Stimulated activated CD4-positive, alpha-beta T cell treated with anti-CD3 and anti-CD28 coated beads, TNF-alpha, amount 100 ng/mL, for 4 hours (primary cell): Measurements from ENCODE around the gene FADD.
"Not testable (repeated sequence)": the region's sequence is repeated elsewhere in the genome, so short reads cannot be mapped to it uniquely, and the experiment has no call there.

Experiments used
- DNase-seq, 3 experiments: peaks; one replicate each; pipeline ENCODE4 v3.0.0-alpha.2; 2020; ENCODE audit warnings: low read depth in 3 of 3

Gene FADD

DNA sequence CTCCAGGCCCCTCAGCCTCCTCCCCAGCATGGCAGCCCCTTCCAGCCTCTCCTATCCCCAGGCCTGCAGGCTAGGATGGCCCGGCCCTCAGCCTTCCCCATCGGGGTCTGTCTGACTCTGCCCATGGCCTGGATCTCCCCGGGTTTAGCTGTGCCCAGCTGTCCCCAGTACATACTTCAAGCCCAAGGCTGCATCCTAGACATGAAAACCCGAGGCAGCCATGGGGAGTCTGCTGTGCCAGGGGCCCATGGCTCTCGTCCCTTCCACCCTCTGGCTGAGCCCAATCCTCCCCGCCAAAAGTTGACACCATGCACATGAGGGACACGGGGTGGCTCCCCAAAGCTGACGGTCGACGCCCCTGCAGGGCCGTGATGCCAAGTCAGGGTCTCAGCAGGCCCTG lies 22.2 kb upstream of the FADD start:
- no peak for DNase-seq

DNA sequence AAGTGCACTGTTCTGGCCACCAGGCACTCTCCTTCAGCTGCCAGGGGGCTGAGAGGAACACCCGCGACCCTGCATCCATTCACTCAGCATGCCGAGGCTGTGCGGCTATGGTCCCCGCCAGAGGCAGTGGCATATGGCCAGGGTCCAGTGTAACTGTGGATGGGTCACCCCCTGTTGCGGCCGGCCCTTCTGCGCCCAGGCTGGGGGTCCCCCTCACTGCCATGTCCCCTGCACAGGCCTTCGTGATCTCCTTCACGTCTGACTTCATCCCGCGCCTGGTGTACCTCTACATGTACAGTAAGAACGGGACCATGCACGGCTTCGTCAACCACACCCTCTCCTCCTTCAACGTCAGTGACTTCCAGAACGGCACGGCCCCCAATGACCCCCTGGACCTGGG lies 20.8 kb upstream of the FADD start:
- DNase-seq, result no peak

DNA sequence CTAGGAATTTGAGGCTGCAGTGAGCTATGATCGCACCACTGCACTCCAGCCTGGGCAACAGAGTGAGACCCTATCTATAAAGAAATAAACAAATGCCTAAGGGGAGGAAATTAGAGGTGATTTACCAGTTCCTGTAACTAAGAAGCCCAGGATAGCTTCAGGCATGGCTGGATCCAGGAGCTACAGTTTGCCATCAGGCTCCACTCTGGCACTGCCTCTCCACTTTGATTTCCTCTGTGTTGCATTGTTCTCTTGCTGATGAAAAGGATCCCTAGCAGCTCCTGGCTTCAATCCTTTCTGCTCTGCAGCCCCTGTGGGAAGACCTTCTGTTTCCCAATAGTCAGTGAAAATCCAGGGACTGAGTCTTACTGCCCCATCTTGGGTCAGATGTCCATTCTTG lies 20.1 kb upstream of the FADD start:
- DNase-seq, result no peak

DNA sequence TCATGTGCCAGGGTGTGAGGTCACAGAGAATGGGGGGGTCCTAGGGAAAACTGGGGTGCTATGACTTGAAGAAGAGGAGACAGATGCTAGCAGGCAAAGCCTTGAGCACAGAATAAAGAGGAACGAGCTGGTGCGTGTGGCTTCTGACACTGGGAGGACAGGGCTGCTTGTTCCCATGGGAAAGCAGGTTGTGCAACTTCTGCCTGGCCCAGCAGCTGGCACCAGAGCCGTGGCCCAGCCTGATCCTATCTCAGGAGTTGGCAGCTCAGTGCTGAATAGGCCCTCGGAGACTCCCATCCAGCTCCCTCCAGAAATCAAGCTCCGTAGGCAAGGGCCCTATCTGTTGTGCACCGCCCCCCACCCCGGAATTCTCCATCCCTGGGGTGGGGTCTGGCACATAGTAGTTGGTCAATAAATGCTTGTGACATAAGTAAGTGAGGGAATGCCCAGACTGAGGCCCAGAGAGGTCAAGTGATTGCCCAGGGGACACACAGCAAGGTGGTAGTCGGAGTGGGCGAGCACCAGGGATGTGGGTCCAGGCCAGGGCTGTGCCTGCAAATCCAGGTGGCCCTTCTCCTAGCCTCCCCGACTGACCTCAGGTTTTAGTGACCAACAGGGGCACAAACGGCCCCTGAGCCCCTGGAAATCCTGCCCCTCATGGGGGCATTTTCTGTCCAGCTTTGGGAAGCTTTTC lies 19.5 kb upstream of the FADD start:
- DNase-seq, result no peak

DNA sequence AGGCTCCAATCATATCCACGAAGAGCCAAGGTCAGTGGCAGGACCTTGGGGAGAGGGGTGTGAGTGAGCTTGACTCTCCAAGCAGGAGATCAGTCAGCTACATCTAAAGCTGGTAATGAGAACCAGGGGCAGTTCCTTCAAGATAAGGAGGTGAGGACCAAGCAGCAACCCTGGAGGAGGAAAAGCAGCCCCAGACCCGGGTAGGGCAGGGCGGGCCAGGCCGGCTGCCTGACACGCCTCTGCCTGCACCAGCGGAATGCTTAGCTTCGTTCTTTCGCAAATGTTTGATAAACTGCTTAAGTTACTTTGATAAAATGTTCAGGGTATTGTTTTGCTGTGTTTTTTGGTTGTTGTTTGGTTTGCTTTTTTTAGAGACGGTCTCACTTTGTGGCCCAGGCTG lies 18.7 kb upstream of the FADD start:
- no peak for DNase-seq

DNA sequence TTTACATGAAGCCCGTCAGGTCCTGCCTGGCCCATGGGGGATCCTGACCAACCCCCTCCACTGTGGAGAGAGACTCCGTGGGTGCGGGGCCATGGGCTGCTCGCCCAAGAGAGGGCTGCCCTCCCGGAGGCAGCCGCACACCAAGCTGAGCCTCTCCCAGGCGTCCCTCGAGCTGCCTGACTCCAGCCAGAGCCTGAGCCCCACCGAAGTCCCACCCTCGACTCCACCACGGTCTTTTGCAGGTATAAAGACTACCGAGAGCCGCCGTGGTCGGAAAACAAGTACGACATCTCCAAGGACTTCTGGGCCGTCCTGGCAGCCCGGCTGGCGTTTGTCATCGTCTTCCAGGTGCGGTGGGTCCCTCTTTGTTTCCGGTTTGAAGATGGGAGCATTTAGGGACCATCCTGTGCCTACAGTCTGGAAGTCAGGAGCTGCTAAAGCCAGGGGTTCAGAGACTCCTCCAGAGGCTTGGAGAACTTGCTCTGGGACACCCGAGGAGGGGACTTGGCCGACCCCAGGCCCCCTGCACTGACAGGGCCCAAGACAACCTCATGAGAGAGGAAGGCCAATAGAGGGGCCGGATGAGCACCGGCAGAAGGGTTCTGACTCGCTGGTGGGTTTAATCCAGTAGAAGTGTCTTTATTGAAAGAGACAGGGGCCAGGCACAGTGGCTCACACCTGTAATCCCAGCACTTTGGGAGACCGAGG lies 17.6 kb upstream of the FADD start:
- no peak for DNase-seq

DNA sequence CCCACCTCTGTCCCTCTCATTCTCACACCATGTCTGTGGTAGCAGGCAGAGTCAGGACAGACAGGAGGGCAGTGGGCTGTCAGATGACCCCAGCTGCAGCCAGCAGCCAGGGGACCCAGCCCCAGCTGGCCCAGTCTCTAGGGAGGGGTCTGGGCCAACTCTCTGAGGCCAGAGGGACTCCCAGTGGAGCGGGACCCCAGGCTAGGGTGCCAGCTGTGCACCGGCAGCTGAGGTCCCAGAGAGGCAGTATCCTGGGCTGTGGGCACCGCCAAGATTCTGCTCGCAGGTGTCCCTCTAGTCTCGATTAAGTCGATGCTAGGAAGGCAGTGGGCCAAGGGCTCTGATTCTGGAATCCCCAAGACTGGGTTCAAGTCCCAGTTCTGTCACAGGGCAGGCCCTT lies 16.7 kb upstream of the FADD start:
- no peak for DNase-seq

DNA sequence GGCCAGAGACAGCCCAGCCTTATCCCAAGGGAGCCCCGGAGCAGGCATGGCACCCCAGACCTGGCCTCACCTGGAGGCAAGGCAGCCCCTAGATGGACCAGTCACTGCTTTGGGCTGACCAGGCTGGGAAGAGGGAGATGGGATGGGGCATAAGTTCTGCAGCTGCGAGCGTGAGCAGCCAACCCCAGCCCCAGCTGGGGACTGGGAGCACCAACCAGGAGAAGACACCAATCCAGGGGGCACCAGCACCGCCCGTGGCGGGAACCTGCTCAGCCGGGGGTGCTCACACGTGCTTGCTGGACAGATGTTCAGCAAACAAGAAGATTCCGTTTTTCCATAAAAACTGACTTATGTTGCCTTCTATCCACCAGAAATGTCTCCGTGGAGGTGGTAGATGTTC lies 16.2 kb upstream of the FADD start:
- DNase-seq, result no peak

- no peak for DNase-seq
Observed at GRCh38 chr11:70187771-70188170, 15.3 kb upstream of the FADD start.

- no peak for DNase-seq
Observed at GRCh38 chr11:70189622-70190021, 13.5 kb upstream of the FADD start.

DNA sequence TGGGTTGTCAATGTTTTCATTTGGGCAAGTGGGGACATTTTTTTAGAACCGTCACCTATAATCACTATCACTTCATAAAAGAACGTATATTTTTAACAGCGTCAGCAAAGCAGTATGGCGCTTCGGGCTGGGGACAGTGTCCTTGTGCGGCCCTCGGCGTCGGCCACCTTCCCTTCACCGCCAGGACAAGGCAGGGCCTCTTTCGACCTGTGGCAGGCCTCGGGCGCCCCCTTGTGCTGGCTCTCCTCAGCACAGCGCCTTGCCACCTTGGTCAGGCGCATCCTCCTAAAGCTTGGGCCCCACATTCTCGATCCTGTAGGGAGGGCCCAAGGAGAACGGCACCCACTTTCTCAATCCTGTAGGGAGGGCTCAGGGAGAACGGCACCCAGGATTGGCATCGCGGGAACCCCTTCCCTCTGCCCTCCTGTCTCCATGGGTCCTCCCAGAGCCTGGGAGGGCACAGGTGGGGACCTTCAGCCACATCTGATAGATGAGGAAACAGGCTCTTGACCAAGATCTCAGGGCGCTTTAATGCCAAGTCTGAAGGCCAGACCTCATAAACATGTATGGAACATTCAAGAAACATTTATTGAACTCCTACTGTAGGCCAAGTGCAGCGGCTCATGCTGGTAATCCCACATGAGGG lies 11.5 kb upstream of the FADD start:
- DNase-seq, result peak; percentile 13 to 31 (median 17)

DNA sequence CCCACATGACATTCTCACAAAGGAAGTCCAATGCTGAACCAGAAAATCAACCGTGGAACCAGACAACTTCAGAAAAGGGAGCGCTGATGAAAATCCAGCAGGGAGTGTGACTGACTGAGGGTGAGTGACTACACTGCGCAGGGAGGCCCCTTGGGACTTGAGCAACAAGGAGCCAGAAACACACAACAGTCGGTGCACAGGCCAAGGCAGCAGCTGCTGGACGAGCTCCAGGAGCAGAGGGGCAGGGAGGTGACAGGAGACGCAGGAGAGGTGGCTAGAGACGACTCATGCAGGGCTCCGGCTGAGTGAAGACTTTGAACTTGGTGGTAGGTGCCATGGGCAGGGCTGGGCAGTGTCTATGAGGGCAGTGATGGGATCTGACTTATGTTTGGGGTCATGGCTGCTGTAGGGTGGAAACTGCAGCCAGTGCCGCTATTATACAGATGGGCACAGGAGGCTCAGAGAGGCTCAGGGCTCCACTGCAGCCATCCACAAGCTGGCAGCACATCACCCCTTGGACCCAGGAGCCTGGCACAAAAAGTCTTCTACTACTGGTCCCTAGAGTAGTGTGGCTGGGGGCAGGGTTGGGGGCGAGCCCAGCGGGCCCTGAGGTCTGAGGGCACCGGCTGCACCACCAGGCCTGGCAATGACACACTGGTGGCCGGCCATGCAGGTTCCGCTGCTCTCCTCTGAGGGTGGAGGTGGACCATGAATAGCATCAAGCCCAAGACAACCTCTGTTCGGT lies 10.3 kb upstream of the FADD start:
- DNase-seq, result no peak

GRCh38 chr11:70193411-70194292 lies 9.4 kb upstream of the FADD start:
- DNase-seq, result no peak

GRCh38 chr11:70194792-70195791 lies 8.0 kb upstream of the FADD start:
- DNase-seq, result no peak

- no peak for DNase-seq
Observed at GRCh38 chr11:70200212-70200844, 2.8 kb upstream of the FADD start.

- not testable (repeated sequence) for DNase-seq
Observed at GRCh38 chr11:70201047-70201446, 2.0 kb upstream of the FADD start.

DNA sequence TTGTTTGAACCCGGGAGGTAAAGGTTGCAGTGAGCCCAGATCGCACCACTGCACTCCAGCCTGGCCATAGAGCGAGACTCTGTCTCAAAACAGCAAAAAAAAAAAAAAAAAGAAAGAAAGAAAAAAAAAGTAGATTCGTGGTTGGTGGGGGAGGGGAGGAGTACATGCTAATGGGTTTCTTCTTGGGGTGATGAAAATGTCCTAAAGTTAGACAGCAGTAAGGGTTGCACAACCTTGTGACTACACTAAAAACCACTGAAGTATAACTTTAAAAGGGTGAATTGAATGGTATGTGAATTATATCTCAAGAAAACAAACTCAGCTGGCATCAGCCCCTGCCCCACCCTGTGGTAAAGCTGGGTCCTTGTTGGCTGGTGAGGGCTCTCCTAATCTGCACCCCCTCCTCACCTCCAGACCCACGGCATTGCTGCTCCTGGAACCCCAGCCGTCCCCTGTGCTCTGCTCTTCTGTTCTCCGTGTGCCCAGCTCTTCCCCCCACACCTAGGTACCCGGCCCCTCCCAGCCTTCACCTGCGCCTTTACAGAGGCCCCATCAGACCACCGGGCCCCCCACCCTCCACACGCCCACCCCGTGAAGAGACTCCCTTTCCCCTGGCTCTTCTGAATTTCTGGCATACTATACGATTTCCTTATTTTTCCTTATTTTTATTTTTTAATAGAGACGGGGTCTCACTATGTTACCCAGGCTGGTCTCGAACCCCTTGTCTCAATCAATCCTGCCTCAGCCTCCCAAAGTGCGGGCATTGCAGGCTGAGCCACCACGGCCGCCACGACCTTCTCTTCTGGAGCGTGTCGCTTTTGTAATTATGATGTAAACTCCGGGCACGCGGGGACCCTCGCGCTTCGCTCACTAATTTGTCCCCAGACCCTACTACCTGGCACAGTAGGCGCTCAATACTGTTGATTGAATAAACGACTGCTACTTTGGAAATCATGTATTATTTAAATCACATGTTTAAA lies 924 bp upstream of the FADD start:
- DNase-seq, result no peak

DNA sequence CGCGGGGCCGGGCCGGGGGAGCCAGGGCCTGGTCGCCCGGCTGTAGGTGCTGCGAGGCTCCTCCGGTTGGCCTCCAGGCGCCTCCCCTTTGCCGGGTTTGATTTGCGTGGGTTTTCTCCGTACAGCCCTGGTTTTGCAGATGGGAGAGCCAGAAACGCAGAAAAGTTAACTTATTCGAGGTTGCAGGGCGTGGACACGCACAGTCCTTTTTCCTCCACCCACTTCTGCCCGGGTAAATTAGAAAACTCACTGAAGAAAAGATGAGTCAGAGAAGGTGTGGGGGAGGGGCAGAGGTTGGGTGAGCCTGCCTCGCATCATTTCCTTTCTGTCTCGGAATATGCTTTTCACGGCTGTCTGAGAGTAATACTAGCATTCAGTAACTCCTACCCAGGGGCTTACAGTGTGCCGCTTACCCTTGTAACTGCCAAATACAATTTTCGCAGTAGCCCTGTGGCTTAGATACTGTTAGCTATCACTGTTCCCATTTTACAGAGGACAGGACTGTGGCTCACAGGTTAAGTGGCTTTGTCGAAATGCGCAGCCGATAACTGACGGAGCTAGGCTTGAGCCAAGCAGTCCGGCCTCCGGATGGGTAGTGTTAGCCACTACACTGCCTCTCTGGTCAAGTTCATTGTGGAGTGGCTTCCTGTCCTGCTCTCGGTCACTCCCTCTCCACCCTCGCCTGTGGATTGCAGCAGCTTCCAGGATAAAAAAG lies 812 bp downstream of the FADD start:
- peak; percentile 68 to 93 (median 82) for DNase-seq
